ENCODE measurements around the gene APP. TPM values are rescaled to one million over a fixed set of nuclear protein-coding genes. Genes with fewer than 3 reads are reported as not detected.

Gene APP
- total and polyA plus RNA-seq, 10 of the 15 experiments (the other 5 are each of a cell fraction or from before 2014, with no cell fraction given) = 8.8 to 94.9 (median 51.0) TPM

DNA sequence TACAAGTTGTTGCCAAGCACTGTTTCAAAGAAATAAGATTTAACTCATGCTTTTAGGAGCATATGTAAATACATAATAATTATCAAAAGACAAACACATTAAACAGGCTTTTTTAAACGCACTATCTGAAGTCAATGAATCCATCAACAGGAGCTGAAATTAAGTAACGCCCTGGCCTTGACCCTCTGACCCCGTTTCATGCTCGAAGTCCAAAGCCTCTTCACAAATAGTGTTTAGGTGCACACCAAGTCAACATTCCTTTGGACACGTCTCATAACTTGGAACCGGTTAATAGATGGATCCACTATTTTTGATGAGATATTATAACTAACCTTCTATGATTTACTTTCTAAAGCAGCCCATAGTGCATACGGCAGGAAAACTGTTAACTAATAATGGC is 226.5 kb downstream of the APP start:
- Histone ChIP-seq H4K20me1 (ENCODE audit: control insufficient read depth, insufficient read depth) (no peaks in the 10 kb centered on the region), H3K27ac (ENCODE audit: control insufficient read depth, insufficient read depth) (no peak overlapping the region), H3K4me3 (no peak overlapping the region), H3K9me3 (replicated peaks; ENCODE audit: control insufficient read depth, insufficient read depth, low read length) (peaks cover 1% of the 10 kb centered on the region; the same call in 1 of the 3 replicates), H2AFZ (ENCODE audit: control insufficient read depth, low read depth, low read length) (no peak overlapping the region), H3K27me3 (replicated peaks in 1 of 2; ENCODE audit: control insufficient read depth in 2 of 2, insufficient read depth in 2 of 2, low read length in 1 of 2) (no peaks in the 10 kb centered on the region), H3K36me3 (ENCODE audit: control insufficient read depth in 2 of 2, insufficient read depth in 2 of 2, low read length in 1 of 2) (no peaks in the 10 kb centered on the region; a peak in 1 of 4 replicates), H3K79me2 (ENCODE audit: control insufficient read depth, insufficient read depth, low read length) (no peaks in the 10 kb centered on the region), H3K4me2 (ENCODE audit: control insufficient read depth, insufficient read depth) (no peak overlapping the region), H3K9ac (ENCODE audit: control insufficient read depth, insufficient read depth, low read length) (no peak overlapping the region), H3K4me1 (ENCODE audit: control insufficient read depth, insufficient read depth, low read length) (peaks cover 5% of the 10 kb centered on the region)
- intact Hi-C loops (cut with micrococcal nuclease; ENCODE audit: unreplicated experiment) (no loop called here), in situ Hi-C loops (cut with MboI) (no loop called here)
- ChIA-PET POLR2A (no interaction called here), RAD21 (ENCODE audit: unreplicated experiment) (no interaction called here), CTCF (no interaction called here), SMC1A (ENCODE audit: uncharacterized antibody, unreplicated experiment) (no interaction called here)
- ATAC-seq (no peak), FAIRE-seq (no peak), DNase-seq (ENCODE audit: low read depth, low spot score) (no peak)
- BruUV-seq (replicated peaks) = no TSS peak
- TF ChIP-seq STAT3 (IDR thresholded peaks at IDR 0.05; ENCODE audit: low read depth, low read length) (no peak), EZH2 (IDR thresholded peaks at IDR 0.05; ENCODE audit: borderline replicate concordance, control insufficient read depth, low read depth, low read length) (no peak)
- WGBS (ENCODE audit: insufficient coverage, insufficient replicate concordance, low lambda C conversion rate, missing lambda C conversion rate) = 54% methylated on average over 7 of the region's 7 CpGs

- TF ChIP-seq E2F4 (IDR thresholded peaks at IDR 0.05; ENCODE audit: low read depth, low read length) (no peak), RBBP5 (conservative IDR thresholded peaks at IDR 0.05) (no peak), JUNB (IDR thresholded peaks at IDR 0.05) (no peak), IRF5 (IDR thresholded peaks at IDR 0.05; ENCODE audit: borderline replicate concordance) (no peak), NFXL1 (IDR thresholded peaks at IDR 0.05; ENCODE audit: borderline replicate concordance) (no peak), STAT1 (conservative IDR thresholded peaks at IDR 0.05) (no peak), MYB (IDR thresholded peaks at IDR 0.05; ENCODE audit: borderline replicate concordance, low read depth, low read length) (no peak)
- TF ChIP-seq, protein P1, sequence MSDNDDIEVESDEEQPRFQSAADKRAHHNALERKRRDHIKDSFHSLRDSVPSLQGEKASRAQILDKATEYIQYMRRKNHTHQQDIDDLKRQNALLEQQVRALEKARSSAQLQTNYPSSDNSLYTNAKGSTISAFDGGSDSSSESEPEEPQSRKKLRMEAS (IDR thresholded peaks at IDR 0.05; ENCODE audit: low read depth, low read length) = no peak
- H2AFZ ChIP-seq (ENCODE audit: control insufficient read depth, low read depth, low read length) = no peak overlapping the region
- in situ Hi-C loops (cut with MboI) (no loop called here), intact Hi-C loops (cut with micrococcal nuclease; ENCODE audit: unreplicated experiment) (no loop called here)
- ChIA-PET RAD21 (ENCODE audit: unreplicated experiment) (no interaction called here), SMC1A (ENCODE audit: uncharacterized antibody, unreplicated experiment) (no interaction called here), CTCF (no interaction called here), POLR2A (no interaction called here)
- H3K27me3 ChIP-seq (replicated peaks in 1 of 2; ENCODE audit: control insufficient read depth in 2 of 2, insufficient read depth in 2 of 2, low read length in 1 of 2) = no peaks in the 10 kb centered on the region
- H3K36me3 ChIP-seq (ENCODE audit: control insufficient read depth in 2 of 2, insufficient read depth in 2 of 2, low read length in 1 of 2) = no peaks in the 10 kb centered on the region
- no peak overlapping the region for H3K4me3 ChIP-seq
- H3K9ac ChIP-seq (ENCODE audit: control insufficient read depth, insufficient read depth, low read length) = no peak overlapping the region
- 33% methylated on average over 9 of the region's 9 CpGs for WGBS (ENCODE audit: insufficient coverage, insufficient replicate concordance, low lambda C conversion rate, missing lambda C conversion rate)
- no peaks in the 10 kb centered on the region for H4K20me1 ChIP-seq (ENCODE audit: control insufficient read depth, insufficient read depth)
- no peak overlapping the region for H3K4me2 ChIP-seq (ENCODE audit: control insufficient read depth, insufficient read depth)
- H3K79me2 ChIP-seq (ENCODE audit: control insufficient read depth, insufficient read depth, low read length) = no peaks in the 10 kb centered on the region
- DNase-seq (ENCODE audit: low read depth, low spot score) (no peak), ATAC-seq (no peak), FAIRE-seq (no peak)
- H3K27ac ChIP-seq (ENCODE audit: control insufficient read depth, insufficient read depth) = no peak overlapping the region
- H3K4me1 ChIP-seq (ENCODE audit: control insufficient read depth, insufficient read depth, low read length) = peaks cover 7% of the 10 kb centered on the region
- BruUV-seq (replicated peaks) = no TSS peak
- H3K9me3 ChIP-seq (replicated peaks; ENCODE audit: control insufficient read depth, insufficient read depth, low read length) = peaks cover 1% of the 10 kb centered on the region; the same call in 1 of the 3 replicates
These were observed 228.4 kb downstream of the APP start for GRCh38 chr21:25942135-25942534.

Data from GM12878 (cell line).